Head of caudate nucleus (tissue), 42 donors: ENCODE measurements around the gene WDR36.

Experiments
- DNase-seq, 42 donors: peaks; one replicate each; pipeline versions ENCODE4 v3.0.0 to v3.0.0-alpha.2; 2020 to 2021; ENCODE audit warnings: mixed read lengths in 7 of 42
- intact Hi-C: fragments of 100-400 bp; cut with DNase I; formaldehyde crosslinking; loops from one replicate; pipeline ENCODE4 v1.15.0; 2022

WDR36 gene

DNA sequence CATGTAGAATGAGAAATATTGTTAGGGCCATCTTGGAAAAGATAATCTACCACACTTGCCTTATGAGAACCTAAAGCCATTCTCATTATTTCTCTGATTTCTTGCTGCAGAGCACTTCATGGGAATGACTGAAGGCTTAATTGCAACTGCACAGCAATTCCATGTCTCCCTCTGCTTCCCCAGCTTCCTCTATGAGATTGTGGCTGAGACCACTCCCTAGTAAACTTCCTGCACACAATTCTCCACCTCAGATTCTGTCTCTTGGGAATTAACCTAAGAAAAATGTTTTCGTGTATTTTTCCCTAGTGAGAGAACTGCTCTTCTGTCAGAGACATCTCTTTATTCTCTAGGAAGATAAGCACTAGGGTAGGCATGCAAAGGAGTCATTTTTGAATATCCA is 76.5 kb downstream of the WDR36 start:
- DNase-seq: no peak
- intact Hi-C loops: no loop called here

DNA sequence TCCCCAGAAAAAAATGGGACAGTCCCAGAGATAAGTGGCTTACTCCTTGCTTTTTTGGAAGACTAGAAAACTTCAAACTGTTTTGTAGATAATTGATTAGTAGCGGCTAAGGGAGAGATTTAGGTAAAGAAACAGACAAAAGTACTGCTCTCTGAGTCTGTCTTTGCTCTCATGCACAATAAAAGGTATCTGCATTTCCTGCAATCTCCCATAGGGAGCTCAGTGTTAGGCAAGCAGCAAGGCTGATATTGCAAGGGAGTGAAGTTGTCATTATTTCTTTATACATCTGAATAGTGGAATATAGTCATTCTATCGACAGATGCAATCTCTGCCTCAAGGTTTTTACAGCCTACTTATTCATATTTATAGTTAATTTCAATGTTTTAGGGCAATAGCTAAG is 77.1 kb downstream of the WDR36 start:
- intact Hi-C loops: no loop called here
- DNase-seq: no peak

DNA sequence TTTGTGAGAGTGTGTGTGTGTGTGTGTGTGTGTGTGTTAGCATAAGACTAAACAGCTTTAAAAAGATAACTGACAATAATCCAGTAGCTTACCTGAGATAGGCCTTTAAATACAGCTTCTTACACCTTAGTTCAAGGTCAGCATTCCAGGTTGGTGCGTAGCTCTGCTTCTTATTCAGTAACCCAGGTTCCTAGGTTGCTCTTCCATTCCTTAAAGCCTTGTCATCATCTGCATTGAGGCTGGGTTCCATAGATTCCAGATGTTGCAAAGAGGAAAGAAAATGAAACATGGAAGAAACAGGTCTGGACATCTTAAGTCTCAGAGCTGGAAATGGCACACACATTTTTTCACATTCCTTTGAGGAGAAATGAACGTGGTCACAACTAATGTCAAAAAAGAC is 78.1 kb downstream of the WDR36 start:
- no peak for DNase-seq
- intact Hi-C loops: no loop called here

DNA sequence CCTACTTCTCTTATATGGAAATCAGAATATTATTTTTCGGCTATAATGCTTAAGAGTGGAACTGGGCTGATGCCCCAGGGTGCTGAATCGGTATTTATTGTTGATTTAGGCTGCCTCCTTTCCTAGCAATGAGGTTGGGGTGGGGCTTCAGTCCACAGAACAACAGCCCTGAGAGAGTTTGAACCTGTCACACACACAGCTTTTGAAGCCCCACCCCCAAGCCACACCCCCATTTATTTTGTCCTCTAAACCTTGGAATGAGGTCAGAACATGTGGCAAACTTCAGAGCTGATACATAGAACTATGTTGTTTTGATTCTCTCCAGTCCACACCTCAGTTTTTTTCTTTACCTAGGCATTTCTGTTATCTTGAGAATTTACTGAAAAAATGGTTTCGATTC is 80.4 kb downstream of the WDR36 start:
- no peak for DNase-seq
- intact Hi-C loops: no loop called here

DNA sequence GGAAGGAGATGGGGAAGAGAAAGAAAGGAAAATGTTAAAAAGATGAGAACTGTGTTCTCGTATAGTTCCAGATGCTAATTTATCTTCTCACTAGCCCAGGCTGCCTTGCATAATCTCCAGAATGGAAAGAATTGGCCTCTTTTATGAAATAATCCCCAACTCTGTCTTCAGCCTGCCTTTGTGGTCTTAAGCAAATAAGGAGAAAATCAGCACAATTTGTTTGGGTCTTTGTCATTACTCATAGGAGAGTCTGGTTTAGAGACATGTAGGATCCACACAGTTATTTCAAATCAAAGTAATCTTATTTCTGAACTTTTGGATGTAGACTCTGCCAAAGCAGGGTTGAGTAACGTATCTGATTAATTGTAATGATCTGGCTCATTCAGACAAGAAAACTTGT is 81.3 kb downstream of the WDR36 start:
- no peak for DNase-seq
- intact Hi-C loops: no loop called here
